COLO668 (cell line): ENCODE data around the gene FEM1B.

Source experiments
- DNase-seq: peaks from one replicate; lab custom pipeline; 2025; ENCODE audit not compliant: unreplicated experiment; lab: John Stamatoyannopoulos, UW

FEM1B gene

DNA sequence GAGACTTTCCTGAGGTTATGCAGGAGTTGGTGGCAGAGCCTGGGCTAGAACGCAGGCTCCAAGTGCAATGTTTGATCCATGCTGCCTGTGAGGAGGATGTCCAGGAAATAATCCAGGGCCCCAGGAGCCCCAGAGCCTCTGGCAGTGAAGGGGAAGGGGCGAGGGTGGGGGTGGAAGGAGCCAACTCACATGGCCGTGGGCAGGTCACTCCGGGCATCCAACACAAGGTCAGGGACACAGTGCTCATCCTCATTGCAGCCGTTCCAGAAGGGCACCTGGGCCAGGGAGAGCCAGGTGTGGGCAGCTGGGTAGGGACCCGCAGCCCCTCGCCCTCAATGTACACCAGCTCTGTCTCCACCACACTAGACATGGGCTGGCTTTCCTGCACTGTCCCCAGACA lies 43.7 kb downstream of the FEM1B start:
- DNase-seq = no peak

DNA sequence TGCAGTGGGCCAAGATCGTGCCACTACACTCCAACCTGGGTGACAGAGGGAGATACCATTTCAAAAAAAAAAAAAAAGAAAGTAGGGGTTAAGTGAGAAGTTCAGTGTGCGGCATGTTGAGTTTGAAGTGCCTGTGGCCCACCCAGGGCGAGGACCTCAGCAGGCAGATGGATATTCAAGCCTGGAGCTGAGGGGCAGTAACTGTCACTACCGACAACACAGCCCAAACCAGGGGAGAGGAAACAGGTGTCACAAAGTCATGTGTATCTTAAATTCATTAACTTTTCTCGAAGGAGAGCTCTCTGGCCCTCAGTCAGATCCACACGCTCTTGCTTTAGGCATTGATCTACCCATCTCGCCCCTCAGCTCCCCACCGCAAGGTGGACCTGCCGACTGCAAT lies 45.3 kb downstream of the FEM1B start:
- no peak for DNase-seq

DNA sequence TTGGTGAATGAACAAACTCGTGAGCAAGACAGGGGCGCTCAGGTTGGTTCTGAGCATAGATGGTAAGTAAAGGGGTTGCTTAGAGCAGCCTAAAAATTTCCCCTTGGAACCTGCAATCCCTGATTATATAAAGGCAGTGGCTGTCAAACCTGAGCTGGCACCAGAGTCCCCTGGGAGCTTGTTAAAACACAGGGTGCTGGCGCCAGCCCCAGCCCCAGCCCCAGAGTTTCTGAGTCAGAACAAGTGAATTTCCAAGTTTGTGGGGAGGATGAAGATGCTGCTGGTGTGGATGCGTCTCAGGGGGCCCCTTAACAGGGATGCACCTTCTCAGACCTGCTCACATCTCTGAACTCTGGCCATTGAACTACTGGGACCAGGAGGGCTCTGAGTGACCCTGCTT lies 48.2 kb downstream of the FEM1B start:
- DNase-seq = no peak

DNA sequence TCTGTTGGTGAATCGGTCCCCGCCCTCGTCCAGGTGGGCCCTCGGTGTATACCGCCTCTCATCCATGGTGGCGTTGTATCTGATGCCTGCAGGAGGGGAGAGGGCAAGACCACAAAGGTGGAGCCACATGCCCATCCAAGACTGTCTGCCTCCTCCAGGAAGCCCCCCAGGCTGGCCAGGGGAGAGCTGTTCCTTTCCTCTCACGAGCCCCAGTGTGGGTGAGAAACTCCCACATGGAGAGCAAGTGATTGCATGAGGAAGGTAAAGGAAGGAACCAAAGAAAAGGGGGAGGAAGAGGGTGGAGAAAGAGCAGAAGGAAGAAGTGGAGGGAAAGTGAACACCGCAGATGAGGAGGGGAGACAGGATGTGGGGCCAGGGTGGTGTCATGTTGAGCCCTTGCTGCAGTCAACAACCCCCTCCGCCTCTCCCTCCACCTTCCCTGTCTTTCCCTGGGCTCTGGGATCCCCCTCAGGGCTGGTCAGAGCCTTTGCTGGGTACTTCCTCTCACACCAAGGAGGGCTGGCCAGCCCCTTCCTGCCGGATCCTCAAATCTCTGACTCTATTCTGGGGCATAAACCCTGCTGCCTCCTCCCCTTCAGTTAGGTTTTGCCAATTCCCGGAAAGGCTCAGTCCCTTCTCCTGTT lies 49.3 kb downstream of the FEM1B start:
- DNase-seq = no peak

- DNase-seq = no peak
Observed at GRCh38 chr15:68328443-68328842, 50.9 kb downstream of the FEM1B start.

GRCh38 chr15:68328964-68329363 lies 51.4 kb downstream of the FEM1B start:
- no peak for DNase-seq

- no peak for DNase-seq
Observed at GRCh38 chr15:68330416-68330815, 52.9 kb downstream of the FEM1B start.

- DNase-seq = no peak
Observed at GRCh38 chr15:68330901-68331300, 53.4 kb downstream of the FEM1B start.

- DNase-seq = no peak
Observed at GRCh38 chr15:68332266-68332665, 54.7 kb downstream of the FEM1B start.

DNA sequence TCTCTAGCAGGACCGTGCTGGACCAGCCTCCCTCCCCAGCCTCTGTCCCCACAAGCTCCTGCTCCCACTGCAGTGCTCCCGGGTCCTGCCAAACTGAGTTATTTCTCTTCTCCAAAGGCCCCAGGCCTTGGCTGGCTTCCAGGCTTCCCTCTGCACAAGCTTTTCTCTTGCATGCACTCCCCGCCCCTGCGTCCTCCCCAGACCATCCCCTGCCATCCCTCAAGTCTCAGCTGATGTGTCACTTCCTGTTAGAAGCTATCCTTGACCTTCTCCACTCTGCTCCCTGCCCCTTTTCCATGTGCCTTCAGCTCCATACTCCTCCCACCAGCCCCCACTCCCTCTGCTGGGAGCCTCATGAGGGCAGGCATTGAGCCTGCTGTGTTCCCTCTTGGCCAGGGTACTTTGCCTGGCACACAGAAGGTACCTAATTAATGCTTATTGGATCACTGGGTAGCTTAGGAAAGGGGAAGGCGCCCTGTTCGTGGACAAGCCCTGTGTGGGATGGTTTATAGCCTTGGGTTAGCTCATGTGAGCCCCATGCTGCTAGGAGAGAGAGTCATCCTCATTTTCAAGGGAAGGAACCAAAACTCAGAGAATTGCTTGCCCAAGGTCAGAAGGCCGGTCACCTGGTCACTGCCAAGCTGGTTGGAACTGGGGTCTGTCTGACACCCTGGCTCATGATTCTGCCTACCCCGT lies 56.4 kb downstream of the FEM1B start:
- no peak for DNase-seq

GRCh38 chr15:68334661-68335124 lies 57.1 kb downstream of the FEM1B start:
- DNase-seq = no peak

DNA sequence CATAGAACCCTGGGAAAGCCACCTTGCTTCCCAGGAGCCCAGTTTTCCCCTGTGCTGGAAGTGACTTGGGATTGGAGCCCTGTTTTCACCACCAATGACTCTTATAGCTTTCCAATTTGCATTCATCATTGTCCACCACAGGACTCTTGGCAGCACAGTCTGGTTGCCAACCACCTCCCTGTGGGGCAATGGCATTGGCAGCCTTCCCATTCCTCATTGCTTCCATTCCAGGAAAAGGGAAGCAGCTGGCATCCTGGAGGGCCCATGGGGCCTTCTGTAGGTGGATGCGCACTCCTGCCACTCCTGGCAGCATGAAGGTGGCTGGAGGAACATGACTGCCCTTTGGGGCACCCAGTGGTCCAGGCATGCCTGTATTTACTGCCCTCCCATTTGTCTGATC lies 57.7 kb downstream of the FEM1B start:
- DNase-seq = no peak

DNA sequence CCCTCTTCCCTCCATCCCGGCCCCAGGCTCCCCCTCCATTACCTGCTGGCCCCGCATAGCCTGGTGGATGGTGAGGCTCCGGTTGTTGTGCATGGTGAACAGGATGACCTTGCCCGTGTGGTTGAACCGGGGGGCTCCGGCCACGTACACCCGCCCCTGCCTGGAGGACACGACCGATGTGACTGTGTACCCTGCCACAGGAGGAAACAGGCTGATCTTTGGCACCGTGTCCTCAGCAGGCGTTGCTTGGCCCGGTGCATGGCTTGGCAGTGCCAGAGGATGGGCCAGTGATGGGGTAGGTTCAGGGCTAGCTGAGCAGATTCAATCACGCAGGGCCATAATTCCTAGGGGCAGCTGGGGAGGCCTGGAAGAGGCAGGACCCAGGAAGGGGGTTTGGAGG lies 58.1 kb downstream of the FEM1B start:
- no peak for DNase-seq

DNA sequence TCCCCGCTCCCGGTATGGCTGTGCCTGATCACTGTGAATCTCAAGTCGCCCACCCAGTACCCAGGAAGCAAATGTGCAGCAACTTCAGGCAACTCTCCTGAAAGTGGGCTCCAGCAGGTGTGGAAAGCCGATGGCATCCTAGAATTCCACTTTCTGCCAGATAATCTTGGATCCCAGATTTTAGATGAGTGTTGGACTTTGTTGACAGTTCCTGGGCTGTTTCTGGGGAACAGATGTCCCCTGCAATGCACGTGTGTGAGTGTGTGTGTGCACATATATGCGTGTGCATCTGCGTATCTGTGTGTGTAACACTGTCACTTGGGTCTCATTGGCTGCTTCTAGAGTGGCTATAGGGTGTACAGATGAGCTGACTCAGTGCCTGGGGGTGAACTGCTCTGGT lies 59.0 kb downstream of the FEM1B start:
- no peak for DNase-seq

DNA sequence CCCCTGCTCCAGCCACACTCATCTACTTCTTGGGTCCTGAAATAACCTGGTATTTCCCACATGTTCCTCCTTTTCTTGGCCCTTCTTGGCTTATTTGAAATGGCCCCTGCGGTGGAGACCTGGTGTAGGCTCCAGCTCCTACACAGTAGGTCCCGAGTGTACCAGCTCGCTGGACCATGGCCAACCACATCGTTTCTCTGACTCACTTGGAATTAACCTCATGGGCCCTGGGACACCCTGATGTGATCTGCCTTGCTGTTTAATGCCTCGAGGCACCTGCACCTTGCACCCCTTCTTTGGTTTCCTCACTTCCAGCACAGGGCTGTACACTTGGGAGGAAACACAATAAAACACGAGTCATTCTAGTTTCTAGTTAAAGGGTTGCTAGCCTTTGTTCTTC lies 60.3 kb downstream of the FEM1B start:
- DNase-seq = no peak

DNA sequence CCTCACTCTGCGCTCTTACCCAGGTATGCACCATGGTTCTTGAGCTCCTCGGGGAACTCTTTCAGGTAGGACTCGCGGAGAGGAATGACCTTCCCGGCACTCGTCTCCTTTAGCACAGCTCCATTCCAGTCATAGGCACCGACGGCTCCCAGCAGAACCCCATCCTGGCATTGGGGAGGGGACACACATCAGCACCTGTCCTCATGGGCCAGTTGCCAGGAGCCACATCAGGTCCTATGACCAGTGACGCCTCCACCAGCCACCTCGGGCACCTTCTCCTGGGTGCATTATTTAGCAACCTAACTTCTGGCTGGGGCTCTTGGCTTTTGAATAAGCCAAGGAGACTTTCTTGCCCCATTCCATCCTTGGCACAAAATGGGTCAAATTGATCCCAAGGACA lies 61.9 kb downstream of the FEM1B start:
- no peak for DNase-seq

DNA sequence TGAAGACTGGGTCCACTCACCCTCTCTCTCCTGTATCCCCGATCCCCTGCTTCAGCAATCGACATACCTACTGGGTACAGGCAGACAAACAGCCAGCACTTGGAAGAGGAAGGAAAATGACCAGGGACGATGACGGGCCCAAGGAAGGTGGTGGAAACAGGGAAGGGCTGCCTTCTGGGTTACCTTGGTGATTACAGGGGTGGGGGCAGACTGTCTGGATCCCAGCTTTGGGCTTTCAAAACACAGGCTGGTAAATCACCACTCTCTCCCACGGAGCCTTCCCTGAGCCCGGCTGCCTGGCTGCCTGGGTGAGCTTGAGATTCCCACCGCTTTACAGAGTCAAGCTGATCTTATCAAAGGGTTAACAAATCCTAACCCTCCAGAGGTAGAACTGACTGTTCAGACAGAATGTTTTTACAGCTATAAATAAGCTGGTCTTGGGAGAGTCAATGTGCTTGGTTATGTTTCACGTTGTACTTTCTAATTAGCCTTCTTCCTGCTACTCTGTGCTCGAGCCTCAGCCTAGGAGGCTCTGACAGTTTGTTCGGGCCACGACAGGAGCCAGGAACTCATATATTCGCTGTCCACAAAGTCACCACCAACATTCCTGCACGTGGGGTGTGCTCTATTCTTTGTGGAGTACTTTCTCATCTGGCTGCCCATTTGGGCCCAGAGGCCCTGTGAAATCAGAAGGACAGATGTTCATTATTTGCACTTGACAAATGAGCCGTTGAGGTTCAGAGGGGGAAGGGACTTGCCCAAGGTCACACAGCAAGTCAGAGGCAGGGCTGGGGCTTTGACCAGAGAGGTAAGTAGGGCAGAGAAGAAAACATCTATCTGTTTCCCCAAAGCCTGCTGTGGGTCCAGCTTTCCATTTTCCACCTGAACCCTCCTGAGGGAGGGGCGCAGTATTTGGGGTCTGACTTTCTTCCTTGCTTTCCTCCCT lies 63.5 kb downstream of the FEM1B start:
- no peak for DNase-seq

- DNase-seq = no peak
Observed at GRCh38 chr15:68341760-68342725, 64.5 kb downstream of the FEM1B start.

GRCh38 chr15:68343579-68344225 lies 66.2 kb downstream of the FEM1B start:
- no peak for DNase-seq

DNA sequence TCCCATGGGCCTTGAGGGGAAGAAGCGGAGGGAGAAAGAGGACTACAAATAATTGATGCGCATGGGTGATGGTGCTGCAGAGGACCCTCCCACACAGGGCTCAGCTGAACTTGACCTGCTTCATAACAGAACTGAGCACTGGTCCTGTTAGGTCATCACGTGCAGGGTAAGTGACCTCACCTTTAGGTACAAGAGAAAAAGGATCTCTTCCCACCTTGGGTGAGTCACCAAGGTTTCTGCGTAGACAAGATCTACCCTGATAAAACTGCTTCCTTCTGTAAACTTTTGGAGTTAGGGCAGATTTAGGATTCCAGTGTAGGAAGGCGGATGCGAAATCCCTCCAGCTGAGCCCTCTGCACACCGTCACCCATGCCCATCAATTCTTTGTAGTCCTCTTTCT lies 67.1 kb downstream of the FEM1B start:
- no peak for DNase-seq
